Measurements from ENCODE around the gene SPECC1L.

Gene SPECC1L

GRCh38 chr22:24446260-24446611 lies 175.6 kb downstream of the SPECC1L start:
- DNase-seq: no peak

GRCh38 chr22:24450610-24451009 lies 180.0 kb downstream of the SPECC1L start:
- peak; percentile 21 for DNase-seq

- DNase-seq: no peak
These were observed 180.5 kb downstream of the SPECC1L start for GRCh38 chr22:24451162-24451561.

- no peak for DNase-seq
These were observed 183.2 kb downstream of the SPECC1L start for GRCh38 chr22:24453853-24454252.

GRCh38 chr22:24455039-24455438 lies 184.4 kb downstream of the SPECC1L start:
- no peak for DNase-seq

- no peak for DNase-seq
These were observed 185.3 kb downstream of the SPECC1L start for GRCh38 chr22:24455751-24456426.

GRCh38 chr22:24457894-24458420 lies 187.3 kb downstream of the SPECC1L start:
- no peak for DNase-seq

GRCh38 chr22:24459911-24460310 lies 189.3 kb downstream of the SPECC1L start:
- no peak for DNase-seq

GRCh38 chr22:24460418-24461089 lies 189.9 kb downstream of the SPECC1L start:
- DNase-seq: no peak

- no peak for DNase-seq
These were observed 192.6 kb downstream of the SPECC1L start for GRCh38 chr22:24463071-24463760.

- no peak for DNase-seq
These were observed 194.9 kb downstream of the SPECC1L start for GRCh38 chr22:24465566-24465965.

- no peak for DNase-seq
These were observed 195.3 kb downstream of the SPECC1L start for GRCh38 chr22:24465975-24466374.

GRCh38 chr22:24466716-24467328 lies 196.2 kb downstream of the SPECC1L start:
- no peak for DNase-seq

- no peak for DNase-seq
These were observed 196.7 kb downstream of the SPECC1L start for GRCh38 chr22:24467340-24467739.

Data from NCI-H1436 (cell line).